GM23338 (cell line): ENCODE data around the gene NPHP4. TPM values are rescaled to one million over a fixed set of nuclear protein-coding genes. Genes with fewer than 3 reads are reported as not detected.

Experiments used
- ATAC-seq: fragments of 200-7000 bp; cut with Tn5 transposase; 3 replicates; pipeline ENCODE4 v1.9.1; 2020
- DNase-seq: peaks from one replicate; pipeline ENCODE4 v3.0.0-alpha.2; 2015; ENCODE audit warnings: low spot score
- H2AFZ ChIP-seq: fragments of 200-600 bp; sonication (generic); 2 replicates; pipeline ENCODE4 v1.8.0; 2016; ENCODE audit warnings: antibody characterized with exemption, mild to moderate bottlenecking, moderate library complexity
- H3F3A ChIP-seq: fragments of 200-600 bp; sonication (generic); replicated peaks from 2 replicates; pipeline ENCODE4 v1.8.0; 2017; ENCODE audit warnings: antibody characterized with exemption, mixed run types, low read depth
- H3K27ac ChIP-seq: fragments of 200-600 bp; sonication (generic); 2 replicates; pipeline ENCODE4 v1.6.1; 2016; ENCODE audit warnings: low read depth
- H3K27me3 ChIP-seq: fragments of 200-600 bp; sonication (generic); 2 replicates; pipeline ENCODE4 v1.8.0; 2016; ENCODE audit warnings: mild to moderate bottlenecking, mixed run types, moderate library complexity; ENCODE audit not compliant: insufficient read depth
- H3K36me3 ChIP-seq: fragments of 200-600 bp; sonication (generic); 2 replicates; pipeline ENCODE4 v1.8.0; 2016; ENCODE audit warnings: mild to moderate bottlenecking; ENCODE audit not compliant: insufficient read depth
- H3K4me1 ChIP-seq: fragments of 200-600 bp; sonication (generic); 2 replicates; pipeline ENCODE4 v1.8.0; 2016; ENCODE audit warnings: mild to moderate bottlenecking, moderate library complexity; ENCODE audit not compliant: insufficient read depth
- H3K4me2 ChIP-seq: fragments of 200-600 bp; sonication (generic); 2 replicates; pipeline ENCODE4 v1.7.1; 2017; ENCODE audit warnings: mixed run types
- H3K4me3 ChIP-seq: fragments of 200-600 bp; sonication (generic); 2 replicates; pipeline ENCODE4 v1.6.1; 2016; ENCODE audit warnings: mixed run types
- H3K79me2 ChIP-seq: fragments of 200-600 bp; sonication (generic); replicated peaks from 2 replicates; pipeline ENCODE4 v1.8.0; 2017; ENCODE audit warnings: mild to moderate bottlenecking; ENCODE audit not compliant: insufficient read depth
- H3K9me2 ChIP-seq: fragments of 200-600 bp; sonication (generic); 2 replicates; pipeline ENCODE4 v1.8.0; 2017; ENCODE audit not compliant: insufficient read depth
- H4K20me1 ChIP-seq: fragments of 200-600 bp; sonication (generic); replicated peaks from 2 replicates; pipeline ENCODE4 v1.8.0; 2017; ENCODE audit warnings: mild to moderate bottlenecking; ENCODE audit not compliant: insufficient read depth
- H3K27ac Mint-ChIP-seq: 2 replicates; pipeline ENCODE4 v1.8.0; 2020; ENCODE audit warnings: inconsistent platforms, mild to moderate bottlenecking, moderate library complexity, mixed read lengths
- H3K27me3 Mint-ChIP-seq: 3 replicates; pipeline ENCODE4 v1.8.0; 2022; ENCODE audit warnings: low read depth, mild to moderate bottlenecking, moderate library complexity, mixed read lengths, inconsistent platforms; ENCODE audit not compliant: insufficient read depth, poor library complexity
- H3K36me3 Mint-ChIP-seq: 3 replicates; pipeline ENCODE4 v1.8.0; 2021; ENCODE audit warnings: low read depth, mild to moderate bottlenecking, inconsistent platforms, moderate library complexity, mixed read lengths
- H3K4me1 Mint-ChIP-seq: 3 replicates; pipeline ENCODE4 v1.8.0; 2020; ENCODE audit warnings: mild to moderate bottlenecking, inconsistent platforms, mixed read lengths
- H3K4me3 Mint-ChIP-seq: 3 replicates; pipeline ENCODE4 v1.8.0; 2021; ENCODE audit warnings: moderate library complexity, mild to moderate bottlenecking, inconsistent platforms, mixed read lengths
- H3K9me3 Mint-ChIP-seq: 3 replicates; pipeline ENCODE4 v1.8.0; 2020; ENCODE audit warnings: moderate library complexity, mild to moderate bottlenecking, inconsistent platforms, mixed read lengths
- CREB1 ChIP-seq: fragments of 250-450 bp; sonication (Bioruptor Pico); IDR thresholded peaks from 2 replicates; pipeline ENCODE4 v1.5.0; 2020; ENCODE audit warnings: low read depth, mild to moderate bottlenecking, moderate library complexity
- EZH2 ChIP-seq: fragments of 200-600 bp; sonication (generic); IDR thresholded peaks from one replicate; pipeline ENCODE4 v1.8.0; 2017; ENCODE audit warnings: antibody characterized with exemption, mild to moderate bottlenecking, low read depth; ENCODE audit not compliant: unreplicated experiment
- EZH2phosphoT487 ChIP-seq: fragments of 200-600 bp; sonication (generic); IDR thresholded peaks from one replicate; pipeline ENCODE4 v1.8.1; 2018; ENCODE audit warnings: antibody characterized with exemption; ENCODE audit not compliant: unreplicated experiment
- JUNB ChIP-seq: IDR thresholded peaks from one replicate; pipeline ENCODE4 v1.6.1; 2016; ENCODE audit warnings: antibody characterized with exemption; ENCODE audit not compliant: unreplicated experiment
- NANOG ChIP-seq: IDR thresholded peaks from 2 replicates; pipeline ENCODE4 v1.6.1; 2016; ENCODE audit warnings: antibody characterized with exemption, borderline replicate concordance
- POLR2AphosphoS5 ChIP-seq: IDR thresholded peaks from 2 replicates; pipeline ENCODE4 v1.6.1; 2016; ENCODE audit warnings: antibody characterized with exemption, low read depth
- STAT1 ChIP-seq: IDR thresholded peaks from one replicate; pipeline ENCODE4 v1.6.1; 2016; ENCODE audit warnings: antibody characterized with exemption; ENCODE audit not compliant: unreplicated experiment
- ZNF114 ChIP-seq: fragments of 250-450 bp; sonication (Bioruptor Pico); IDR thresholded peaks from 2 replicates; pipeline ENCODE4 v1.5.0; 2020; ENCODE audit warnings: mild to moderate bottlenecking, moderate library complexity
- ZNF331 ChIP-seq: fragments of 250-450 bp; sonication (Bioruptor Pico); IDR thresholded peaks from 2 replicates; pipeline ENCODE4 v1.5.0; 2020; ENCODE audit warnings: low read depth, mild to moderate bottlenecking, moderate library complexity
- polyA plus RNA-seq: library from polyadenylated mRNA; unstranded; fragments of >200 nt; fragmentation: Nextera tagmentation; extraction: Ambion mirVana; gene quantifications from 2 replicates; pipeline ENCODE4 v1.2.1, GENCODE V29; 2016
- total RNA-seq: library from RNA; depleted of rRNA; stranded (reverse); fragments of >200 nt; shearing (Covaris generic); gene quantifications from 2 replicates; pipeline ENCODE4 v1.2.3, GENCODE V29; 2014
- TF ChIP-seq, protein P1 (sequence below): IDR thresholded peaks from 2 replicates; pipeline ENCODE4 v1.6.1; 2016; ENCODE audit warnings: antibody characterized with exemption
- TF ChIP-seq, protein P2 (sequence below): IDR thresholded peaks from one replicate; pipeline ENCODE4 v1.6.1; 2018; ENCODE audit warnings: antibody characterized with exemption; ENCODE audit not compliant: unreplicated experiment
- TF ChIP-seq, protein P3 (sequence below), 2 experiments: fragments of 200-600 bp in 1 of 2; sonication (generic) in 1 of 2; conservative IDR thresholded peaks; 2 replicates each; pipeline versions ENCODE4 v1.5.1 to v1.6.1; 2016 to 2017; ENCODE audit warnings: antibody characterized with exemption in 2 of 2, low read depth in 2 of 2, mild to moderate bottlenecking in 2 of 2, moderate library complexity in 1 of 2

NPHP4 gene
- total and polyA plus RNA-seq, 2 experiments from 2014 or later, result 2.5 to 12.4 TPM

DNA sequence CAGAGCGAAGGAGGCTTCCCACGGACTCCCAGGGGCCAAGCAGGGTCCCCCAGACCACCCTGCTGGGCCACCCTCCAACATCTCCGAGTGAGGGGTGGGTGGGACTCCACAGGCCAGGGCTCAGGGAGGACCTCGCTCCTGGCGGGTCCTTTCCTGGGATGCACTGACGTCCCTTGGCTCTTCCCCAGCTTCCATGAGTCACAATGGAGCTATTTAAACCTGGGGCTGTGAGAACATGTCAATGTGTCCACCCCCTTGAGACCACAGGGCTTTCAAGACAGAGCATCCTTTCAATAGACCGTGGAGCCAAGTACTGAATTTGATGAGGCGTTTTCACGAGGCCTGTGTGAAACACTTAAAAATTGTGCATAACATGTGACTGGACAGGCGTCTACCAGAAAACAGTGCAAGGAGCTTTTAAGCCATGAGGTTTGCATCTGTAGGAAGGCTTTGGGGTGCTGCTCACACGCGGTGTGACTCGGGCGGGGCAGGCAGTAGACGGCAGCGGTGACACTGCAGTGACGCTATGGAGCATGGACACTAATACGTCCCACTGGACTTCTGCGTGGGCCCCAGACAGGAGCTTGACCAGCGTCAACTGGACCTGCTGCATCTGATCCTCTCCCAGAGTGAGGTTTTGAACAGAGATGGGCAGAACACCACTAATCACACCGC is 24.1 kb upstream of the NPHP4 start (continued):
- no peak for TF ChIP-seq EZH2
- TF ChIP-seq, protein P1, sequence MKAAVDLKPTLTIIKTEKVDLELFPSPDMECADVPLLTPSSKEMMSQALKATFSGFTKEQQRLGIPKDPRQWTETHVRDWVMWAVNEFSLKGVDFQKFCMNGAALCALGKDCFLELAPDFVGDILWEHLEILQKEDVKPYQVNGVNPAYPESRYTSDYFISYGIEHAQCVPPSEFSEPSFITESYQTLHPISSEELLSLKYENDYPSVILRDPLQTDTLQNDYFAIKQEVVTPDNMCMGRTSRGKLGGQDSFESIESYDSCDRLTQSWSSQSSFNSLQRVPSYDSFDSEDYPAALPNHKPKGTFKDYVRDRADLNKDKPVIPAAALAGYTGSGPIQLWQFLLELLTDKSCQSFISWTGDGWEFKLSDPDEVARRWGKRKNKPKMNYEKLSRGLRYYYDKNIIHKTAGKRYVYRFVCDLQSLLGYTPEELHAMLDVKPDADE, result no peak

DNA sequence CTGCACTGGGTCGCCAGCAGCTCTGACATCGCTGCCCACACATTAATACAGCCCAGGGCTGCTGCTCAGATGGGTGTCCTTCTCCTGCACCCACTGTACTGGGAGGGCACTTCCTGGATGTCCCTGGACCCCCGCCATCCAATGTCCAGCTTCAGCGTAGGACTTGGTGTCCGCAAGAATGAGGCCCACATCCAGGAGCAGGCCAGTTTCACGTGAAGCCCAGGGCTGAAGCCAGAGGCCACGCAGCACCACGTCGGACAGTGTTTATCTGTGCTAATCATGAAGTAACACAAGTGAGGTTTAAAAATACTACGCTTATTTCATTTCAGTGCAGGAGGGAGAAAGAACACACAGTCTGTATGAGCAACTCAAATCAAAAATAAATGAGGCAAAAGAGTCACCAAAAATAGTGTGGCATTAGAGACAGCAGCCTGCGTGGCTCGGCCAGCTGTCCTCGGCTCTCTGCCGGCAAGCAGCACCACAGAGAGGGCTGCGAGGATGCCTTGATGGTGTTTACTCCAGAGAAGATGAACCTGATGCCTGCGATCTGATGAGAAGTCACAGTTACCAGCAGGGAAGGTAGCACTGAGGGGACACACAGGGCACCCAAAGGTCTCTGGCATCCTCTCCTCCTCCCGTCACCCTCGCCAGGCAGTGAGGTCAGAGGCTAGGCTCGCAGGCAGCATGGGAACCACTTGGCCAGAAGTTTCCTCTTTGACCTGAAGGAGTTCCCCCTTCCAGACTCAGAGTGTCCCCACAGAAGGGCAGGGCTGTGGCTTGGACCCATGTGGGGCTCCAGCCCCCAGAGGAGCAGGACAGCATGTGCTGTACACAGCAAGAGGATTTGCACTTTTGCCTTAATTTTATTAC is 22.1 kb upstream of the NPHP4 start:
- Histone ChIP-seq H3K4me2 (no peak overlapping the region), H3K4me3 (no peak overlapping the region), H3K9me2 (no peaks in the 10 kb centered on the region), H3K4me1 (no peaks in the 10 kb centered on the region), H3K79me2 (no peaks in the 10 kb centered on the region), H4K20me1 (no peaks in the 10 kb centered on the region), H3F3A (no peaks in the 10 kb centered on the region), H3K27ac (no peak overlapping the region), H3K27me3 (no peaks in the 10 kb centered on the region), H3K36me3 (no peaks in the 10 kb centered on the region), H2AFZ (no peak overlapping the region)
- DNase-seq (no peak), ATAC-seq (no peak)
- H3K4me3 Mint-ChIP-seq, result no peak overlapping the region
- peaks cover 7% of the 10 kb centered on the region for H3K27me3 Mint-ChIP-seq
- no peak overlapping the region for H3K27ac Mint-ChIP-seq
- no peaks in the 10 kb centered on the region; the same call in 2 of the 3 replicates for H3K4me1 Mint-ChIP-seq
- H3K36me3 Mint-ChIP-seq, result no peaks in the 10 kb centered on the region
- peaks cover 3% of the 10 kb centered on the region; the same call in 1 of the 3 replicates for H3K9me3 Mint-ChIP-seq
- TF ChIP-seq ZNF114 (CRISPR knock-in tag) (no peak), EZH2 (no peak), EZH2phosphoT487 (no peak), STAT1 (no peak), CREB1 (CRISPR knock-in tag) (no peak), JUNB (no peak), POLR2AphosphoS5 (no peak), ZNF331 (CRISPR knock-in tag) (no peak), NANOG (no peak)
- TF ChIP-seq, protein P2, sequence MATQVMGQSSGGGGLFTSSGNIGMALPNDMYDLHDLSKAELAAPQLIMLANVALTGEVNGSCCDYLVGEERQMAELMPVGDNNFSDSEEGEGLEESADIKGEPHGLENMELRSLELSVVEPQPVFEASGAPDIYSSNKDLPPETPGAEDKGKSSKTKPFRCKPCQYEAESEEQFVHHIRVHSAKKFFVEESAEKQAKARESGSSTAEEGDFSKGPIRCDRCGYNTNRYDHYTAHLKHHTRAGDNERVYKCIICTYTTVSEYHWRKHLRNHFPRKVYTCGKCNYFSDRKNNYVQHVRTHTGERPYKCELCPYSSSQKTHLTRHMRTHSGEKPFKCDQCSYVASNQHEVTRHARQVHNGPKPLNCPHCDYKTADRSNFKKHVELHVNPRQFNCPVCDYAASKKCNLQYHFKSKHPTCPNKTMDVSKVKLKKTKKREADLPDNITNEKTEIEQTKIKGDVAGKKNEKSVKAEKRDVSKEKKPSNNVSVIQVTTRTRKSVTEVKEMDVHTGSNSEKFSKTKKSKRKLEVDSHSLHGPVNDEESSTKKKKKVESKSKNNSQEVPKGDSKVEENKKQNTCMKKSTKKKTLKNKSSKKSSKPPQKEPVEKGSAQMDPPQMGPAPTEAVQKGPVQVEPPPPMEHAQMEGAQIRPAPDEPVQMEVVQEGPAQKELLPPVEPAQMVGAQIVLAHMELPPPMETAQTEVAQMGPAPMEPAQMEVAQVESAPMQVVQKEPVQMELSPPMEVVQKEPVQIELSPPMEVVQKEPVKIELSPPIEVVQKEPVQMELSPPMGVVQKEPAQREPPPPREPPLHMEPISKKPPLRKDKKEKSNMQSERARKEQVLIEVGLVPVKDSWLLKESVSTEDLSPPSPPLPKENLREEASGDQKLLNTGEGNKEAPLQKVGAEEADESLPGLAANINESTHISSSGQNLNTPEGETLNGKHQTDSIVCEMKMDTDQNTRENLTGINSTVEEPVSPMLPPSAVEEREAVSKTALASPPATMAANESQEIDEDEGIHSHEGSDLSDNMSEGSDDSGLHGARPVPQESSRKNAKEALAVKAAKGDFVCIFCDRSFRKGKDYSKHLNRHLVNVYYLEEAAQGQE, result no peak
- TF ChIP-seq, protein P3, sequence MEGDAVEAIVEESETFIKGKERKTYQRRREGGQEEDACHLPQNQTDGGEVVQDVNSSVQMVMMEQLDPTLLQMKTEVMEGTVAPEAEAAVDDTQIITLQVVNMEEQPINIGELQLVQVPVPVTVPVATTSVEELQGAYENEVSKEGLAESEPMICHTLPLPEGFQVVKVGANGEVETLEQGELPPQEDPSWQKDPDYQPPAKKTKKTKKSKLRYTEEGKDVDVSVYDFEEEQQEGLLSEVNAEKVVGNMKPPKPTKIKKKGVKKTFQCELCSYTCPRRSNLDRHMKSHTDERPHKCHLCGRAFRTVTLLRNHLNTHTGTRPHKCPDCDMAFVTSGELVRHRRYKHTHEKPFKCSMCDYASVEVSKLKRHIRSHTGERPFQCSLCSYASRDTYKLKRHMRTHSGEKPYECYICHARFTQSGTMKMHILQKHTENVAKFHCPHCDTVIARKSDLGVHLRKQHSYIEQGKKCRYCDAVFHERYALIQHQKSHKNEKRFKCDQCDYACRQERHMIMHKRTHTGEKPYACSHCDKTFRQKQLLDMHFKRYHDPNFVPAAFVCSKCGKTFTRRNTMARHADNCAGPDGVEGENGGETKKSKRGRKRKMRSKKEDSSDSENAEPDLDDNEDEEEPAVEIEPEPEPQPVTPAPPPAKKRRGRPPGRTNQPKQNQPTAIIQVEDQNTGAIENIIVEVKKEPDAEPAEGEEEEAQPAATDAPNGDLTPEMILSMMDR (conservative IDR thresholded peaks at IDR 0.05; ENCODE audit: low read depth in 2 of 2), result no peak
